ENCODE measurements around the gene KDM1B. TPM values are rescaled to one million over a fixed set of nuclear protein-coding genes. Genes with fewer than 3 reads are reported as not detected.

The KDM1B gene
- total RNA-seq, 2 experiments from 2014 or later = 14.4 to 15.2 TPM

DNA sequence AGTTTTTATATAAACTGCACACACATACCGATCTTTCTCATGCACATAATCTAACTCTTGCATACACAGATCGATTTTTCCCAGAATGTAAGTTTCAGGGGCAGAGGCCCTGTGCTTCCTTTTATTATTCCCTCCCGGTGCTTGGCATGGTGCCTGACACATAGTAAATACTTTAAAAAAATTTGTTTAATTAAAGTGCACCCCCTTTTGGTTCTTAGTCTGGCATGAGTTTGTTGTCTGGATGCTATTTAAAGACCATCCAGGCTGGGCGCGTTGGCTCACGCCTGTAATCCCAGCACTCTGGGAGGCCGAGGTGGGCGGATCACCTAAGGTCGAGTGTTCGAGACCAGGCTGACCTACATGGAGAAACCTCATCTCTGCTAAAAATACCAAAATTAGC is 114.5 kb downstream of the KDM1B start:
- CTCF ChIA-PET = no interaction called here
- H3K27me3 Mint-ChIP-seq (ENCODE audit: low read depth) = peaks cover 8% of the 10 kb centered on the region
- intact Hi-C loops (cut with micrococcal nuclease) = loop anchor here (2.0 kb wide), 1 partner anchor 55 kb away; no protein-coding TSS in a partner anchor
- peaks cover 7% of the 10 kb centered on the region for H3K9me3 Mint-ChIP-seq
- DNase-seq = no peak
- no peaks in the 10 kb centered on the region for H3K36me3 Mint-ChIP-seq (ENCODE audit: low read depth)
- H3K4me3 Mint-ChIP-seq = no peak overlapping the region
- H3K27ac Mint-ChIP-seq = no peak overlapping the region
- H3K4me1 Mint-ChIP-seq (ENCODE audit: low read depth) = peaks cover 11% of the 10 kb centered on the region

- no peak overlapping the region for H3K4me3 Mint-ChIP-seq
- intact Hi-C loops (cut with micrococcal nuclease) = no loop called here
- H3K36me3 Mint-ChIP-seq (ENCODE audit: low read depth) = no peaks in the 10 kb centered on the region
- no peak overlapping the region for H3K27ac Mint-ChIP-seq
- peaks cover 6% of the 10 kb centered on the region for H3K4me1 Mint-ChIP-seq (ENCODE audit: low read depth)
- peaks cover 10% of the 10 kb centered on the region for H3K27me3 Mint-ChIP-seq (ENCODE audit: low read depth)
- CTCF ChIA-PET = interaction anchor here (0.7 kb wide), 1 partner anchor 14 kb away, joined by 3 read pairs; no protein-coding TSS in a partner anchor
- DNase-seq = no peak
- H3K9me3 Mint-ChIP-seq = peaks cover 6% of the 10 kb centered on the region
These were observed 115.0 kb downstream of the KDM1B start for GRCh38 chr6:18270216-18270615.

Other genes starting within 250 kb of the KDM1B start
- gene KIF13A, start 167.8 kb upstream of the KDM1B start, total RNA-seq = not detected
- gene NHLRC1, start 32.7 kb upstream of the KDM1B start, total RNA-seq = under 1 TPM; 0.10 to 0.25 TPM
- gene TPMT, start 345 bp upstream of the KDM1B start, total RNA-seq = 1 to 10 TPM; 4.9 to 5.6 TPM
- 100 to 1,000 TPM; 200 to 203 TPM for gene DEK, start 109.1 kb downstream of the KDM1B start, total RNA-seq
- gene RNF144B, start 231.9 kb downstream of the KDM1B start, total RNA-seq = 1 to 10 TPM; 1.5 to 3.2 TPM

All from activated naive CD4-positive, alpha-beta T cell treated with anti-CD3 and anti-CD28 coated beads for 36 hours (primary cell).